Bronchial epithelial cell (primary cell): ENCODE results near the gene VPS41. TPM values are rescaled to one million over a fixed set of nuclear protein-coding genes. Genes with fewer than 3 reads are reported as not detected.

Experiments used
- DNase-seq: peaks from one replicate; pipeline ENCODE4 v3.0.0-alpha.2; 2010; ENCODE audit warnings: low read depth
- FAIRE-seq: peaks from 2 replicates; lab custom pipeline; 2011; peaks lifted over from hg19 to GRCh38; lab: Jason Lieb, UNC
- H3K27me3 ChIP-seq: 2 replicates; pipeline ENCODE4 v1.5.1; 2011; ENCODE audit warnings: low read length; ENCODE audit not compliant: control insufficient read depth, insufficient read depth
- H3K36me3 ChIP-seq: 2 replicates; pipeline ENCODE4 v1.5.1; 2011; ENCODE audit warnings: low read length; ENCODE audit not compliant: control insufficient read depth, insufficient read depth
- H3K4me3 ChIP-seq: 2 replicates; pipeline ENCODE4 v1.5.1; 2011; ENCODE audit warnings: mild to moderate bottlenecking, low read depth, low read length, control low read depth
- total RNA-seq: library from RNA; depleted of rRNA; stranded (reverse); fragments of >200 nt; gene quantifications from 2 replicates; pipeline ENCODE4 v1.2.1, GENCODE V29; 2014
- TF ChIP-seq, protein P1 (sequence below): IDR thresholded peaks from 2 replicates; pipeline ENCODE4 v1.5.1; 2011; ENCODE audit warnings: mild to moderate bottlenecking, moderate library complexity, low read length, control low read depth, inconsistent platforms; ENCODE audit not compliant: insufficient read depth, severe bottlenecking

The VPS41 gene
- total RNA-seq, 1 donor from 2014 or later = 32.9 TPM

DNA sequence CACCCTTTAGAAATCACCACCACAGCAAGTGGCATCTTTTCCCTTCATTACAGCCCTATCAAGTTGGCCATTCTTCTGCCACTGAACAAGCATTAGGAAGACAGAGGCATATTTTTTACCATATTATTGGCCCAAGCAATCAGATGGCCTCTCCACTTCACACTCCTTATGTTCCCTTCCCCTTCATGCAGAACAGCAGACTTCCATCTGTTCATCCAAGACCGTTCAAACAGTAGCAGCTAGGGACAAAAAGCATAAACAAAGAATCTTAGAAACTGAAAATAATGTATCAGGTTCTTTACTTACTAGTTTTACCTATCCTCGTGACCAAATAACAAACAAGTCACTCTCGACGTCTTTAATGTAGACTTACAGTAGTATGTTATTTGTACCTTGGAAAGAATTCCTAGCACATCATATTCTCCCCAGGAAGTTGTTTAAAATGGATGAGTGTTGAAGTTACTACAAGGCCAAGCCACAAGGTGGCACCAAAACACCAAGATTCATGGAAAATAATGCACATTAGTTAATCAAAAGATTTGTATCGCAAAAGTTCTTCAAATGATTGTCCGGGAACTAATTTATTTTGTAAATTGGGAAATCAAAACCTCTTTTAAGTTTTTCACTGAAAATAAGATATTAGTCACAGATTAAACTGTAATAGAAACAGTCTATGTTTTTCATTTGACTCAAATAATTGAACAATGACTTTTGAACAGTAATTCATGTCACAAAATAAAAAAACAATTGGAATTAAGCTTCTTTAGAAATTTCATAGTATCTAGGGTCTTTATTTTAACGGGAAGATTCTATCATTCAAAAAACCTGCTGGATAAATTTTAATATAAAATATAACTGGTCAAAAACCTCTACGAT lies 112.1 kb downstream of the VPS41 start:
- TF ChIP-seq, protein P1, sequence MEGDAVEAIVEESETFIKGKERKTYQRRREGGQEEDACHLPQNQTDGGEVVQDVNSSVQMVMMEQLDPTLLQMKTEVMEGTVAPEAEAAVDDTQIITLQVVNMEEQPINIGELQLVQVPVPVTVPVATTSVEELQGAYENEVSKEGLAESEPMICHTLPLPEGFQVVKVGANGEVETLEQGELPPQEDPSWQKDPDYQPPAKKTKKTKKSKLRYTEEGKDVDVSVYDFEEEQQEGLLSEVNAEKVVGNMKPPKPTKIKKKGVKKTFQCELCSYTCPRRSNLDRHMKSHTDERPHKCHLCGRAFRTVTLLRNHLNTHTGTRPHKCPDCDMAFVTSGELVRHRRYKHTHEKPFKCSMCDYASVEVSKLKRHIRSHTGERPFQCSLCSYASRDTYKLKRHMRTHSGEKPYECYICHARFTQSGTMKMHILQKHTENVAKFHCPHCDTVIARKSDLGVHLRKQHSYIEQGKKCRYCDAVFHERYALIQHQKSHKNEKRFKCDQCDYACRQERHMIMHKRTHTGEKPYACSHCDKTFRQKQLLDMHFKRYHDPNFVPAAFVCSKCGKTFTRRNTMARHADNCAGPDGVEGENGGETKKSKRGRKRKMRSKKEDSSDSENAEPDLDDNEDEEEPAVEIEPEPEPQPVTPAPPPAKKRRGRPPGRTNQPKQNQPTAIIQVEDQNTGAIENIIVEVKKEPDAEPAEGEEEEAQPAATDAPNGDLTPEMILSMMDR = peak; percentile 38
- Histone ChIP-seq H3K27me3 (no peaks in the 10 kb centered on the region), H3K4me3 (no peak overlapping the region), H3K36me3 (no peaks in the 10 kb centered on the region)
- DNase-seq (peak; percentile 56), FAIRE-seq (no peak)

DNA sequence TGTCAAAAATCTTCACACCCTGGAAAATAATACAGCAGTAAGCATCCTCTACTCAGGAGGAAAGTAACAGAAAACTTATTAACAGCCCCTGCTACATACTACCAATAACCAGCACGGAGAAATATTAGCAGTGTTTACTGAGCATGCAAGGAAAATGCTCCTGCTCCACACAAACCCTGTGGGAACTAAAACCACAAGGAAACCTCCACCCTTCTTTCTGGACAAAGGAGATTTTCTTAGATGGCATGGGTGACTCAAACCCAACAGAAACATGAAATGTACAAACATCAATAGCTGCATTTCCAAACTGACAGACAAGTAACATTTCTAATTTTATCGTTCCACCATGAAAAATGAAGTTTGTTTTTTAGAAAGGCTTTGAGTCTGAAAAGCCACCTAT lies 113.4 kb downstream of the VPS41 start:
- TF ChIP-seq, protein P1 = no peak
- FAIRE-seq (no peak), DNase-seq (no peak)
- Histone ChIP-seq H3K27me3 (no peaks in the 10 kb centered on the region), H3K4me3 (no peak overlapping the region), H3K36me3 (no peaks in the 10 kb centered on the region)

DNA sequence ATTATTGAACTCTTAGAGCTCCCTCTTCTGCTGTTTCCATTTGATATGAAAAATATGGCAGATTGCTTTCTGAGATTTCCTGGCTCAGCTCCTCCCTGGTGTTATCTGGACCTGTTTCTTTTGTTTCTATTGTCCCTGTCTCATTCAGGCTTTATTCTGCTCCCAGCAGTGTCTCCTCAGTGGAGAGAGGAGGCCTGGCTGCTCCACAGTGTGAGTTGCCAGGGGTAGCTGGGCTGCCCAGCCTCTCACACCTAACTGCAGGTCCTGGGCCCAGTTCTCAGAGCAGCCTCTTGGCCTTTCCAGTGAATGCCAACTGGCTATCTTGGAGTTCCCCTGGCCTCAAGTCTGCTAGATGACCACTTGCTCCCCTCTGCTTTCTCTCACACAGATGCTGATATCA lies 127.0 kb downstream of the VPS41 start:
- FAIRE-seq = no peak
- TF ChIP-seq, protein P1 = no peak

DNA sequence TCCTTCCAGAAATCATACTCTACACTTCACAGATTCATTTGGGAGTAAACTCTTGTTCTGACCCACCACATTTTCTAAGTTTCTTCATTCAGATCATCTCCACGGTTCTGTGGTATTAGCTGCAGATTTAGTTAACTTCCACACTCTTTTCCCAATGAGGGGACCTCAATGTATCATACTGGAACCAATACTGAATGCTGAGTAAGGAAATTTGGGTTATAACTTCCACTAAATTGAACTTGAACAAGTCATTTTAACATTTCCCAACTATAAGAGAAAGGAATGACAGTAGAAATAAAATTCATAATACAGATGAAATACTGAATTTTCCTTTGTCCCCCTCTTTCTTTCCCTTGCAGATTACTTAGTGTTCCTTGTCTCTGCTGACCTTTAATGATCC lies 131.4 kb downstream of the VPS41 start:
- DNase-seq (no peak), FAIRE-seq (no peak)
- Histone ChIP-seq H3K27me3 (no peaks in the 10 kb centered on the region), H3K4me3 (no peak overlapping the region), H3K36me3 (no peaks in the 10 kb centered on the region)
- TF ChIP-seq, protein P1 = no peak

More for the DNA sequence above, 127.0 kb downstream of the VPS41 start:
- no peak for DNase-seq
- no peak overlapping the region for H3K4me3 ChIP-seq
- no peaks in the 10 kb centered on the region for H3K27me3 ChIP-seq
- no peaks in the 10 kb centered on the region for H3K36me3 ChIP-seq

DNA sequence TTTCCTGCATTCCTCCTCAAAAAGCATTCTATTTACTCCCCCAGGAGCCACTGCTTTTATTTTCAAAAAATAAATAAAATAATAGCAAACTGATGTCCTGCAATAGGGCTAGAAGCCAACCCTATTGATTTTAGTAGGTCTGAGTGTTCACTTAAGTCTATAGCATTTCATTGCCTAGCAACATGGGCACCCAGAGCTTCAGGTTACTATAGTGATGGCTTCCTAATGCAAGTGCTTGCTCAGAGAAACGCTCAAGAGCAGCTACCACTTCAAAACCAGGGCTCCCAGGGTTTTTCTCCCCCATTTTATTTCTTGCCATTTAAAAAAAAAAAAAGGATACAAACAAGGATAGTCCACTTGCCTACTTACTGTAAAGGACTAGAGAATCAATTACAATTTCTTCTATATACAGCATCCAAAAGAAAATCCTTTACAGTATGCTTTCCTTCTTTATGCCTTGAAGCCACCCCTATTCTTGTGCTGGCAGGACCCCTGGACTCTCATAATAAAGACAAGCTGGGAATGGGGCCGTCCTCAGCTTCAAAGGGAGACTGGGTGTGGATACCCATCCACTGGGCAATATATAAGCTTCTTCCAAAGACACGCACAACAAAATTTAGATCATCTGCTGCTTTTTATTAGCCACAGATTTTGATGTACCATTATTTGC lies 133.3 kb downstream of the VPS41 start:
- FAIRE-seq (no peak), DNase-seq (no peak)
- Histone ChIP-seq H3K36me3 (peaks cover 1% of the 10 kb centered on the region), H3K27me3 (no peaks in the 10 kb centered on the region), H3K4me3 (no peak overlapping the region)
- TF ChIP-seq, protein P1 = no peak
